NCI-H1048 (cell line): ENCODE data around the gene HCN3.

ENCODE experiments used
- DNase-seq: peaks from one replicate; lab custom pipeline; 2025; lab: John Stamatoyannopoulos, UW

Gene HCN3

GRCh38 chr1:155254228-155254713, 23.0 kb upstream of the HCN3 start:
- DNase-seq = no peak

GRCh38 chr1:155254714-155255242, 22.5 kb upstream of the HCN3 start:
- no peak for DNase-seq

- peak; percentile 81 for DNase-seq
Observed at GRCh38 chr1:155255243-155256007, 21.8 kb upstream of the HCN3 start, which contains the start of gene ENTREP3. Gene ENTREP3, minus strand, starts transcription at chr1:155255483. Its CDS starts 606 bp downstream, at chr1:155254877.

- no peak for DNase-seq
Observed at GRCh38 chr1:155256058-155256852, 21.0 kb upstream of the HCN3 start.

- DNase-seq = no peak
Observed at GRCh38 chr1:155260276-155260675, 17.0 kb upstream of the HCN3 start.

GRCh38 chr1:155261493-155261851, 15.8 kb upstream of the HCN3 start:
- DNase-seq = no peak

- peak; percentile 99 for DNase-seq
Observed at GRCh38 chr1:155261852-155262673, 15.2 kb upstream of the HCN3 start, which contains the start of gene SCAMP3. Gene SCAMP3, minus strand, starts transcription at chr1:155262360. Its CDS starts 209 bp downstream, at chr1:155262151.

- DNase-seq = no peak
Observed at GRCh38 chr1:155263067-155263466, 14.2 kb upstream of the HCN3 start.

GRCh38 chr1:155266553-155266952, 10.7 kb upstream of the HCN3 start:
- DNase-seq = no peak

- no peak for DNase-seq
Observed at GRCh38 chr1:155267373-155267772, 9.9 kb upstream of the HCN3 start.

- no peak for DNase-seq
Observed at GRCh38 chr1:155268630-155269029, 8.6 kb upstream of the HCN3 start.

- DNase-seq = no peak
Observed at GRCh38 chr1:155269381-155269780, 7.9 kb upstream of the HCN3 start.

- peak; percentile 56 for DNase-seq
Observed at GRCh38 chr1:155272466-155273342, 4.6 kb upstream of the HCN3 start.

GRCh38 chr1:155273343-155274245, 3.7 kb upstream of the HCN3 start, which contains the start of gene CLK2:
Gene CLK2, minus strand, starts transcription at chr1:155273504. Its CDS starts 2,527 bp downstream, at chr1:155270977.
- DNase-seq = peak; percentile 99

GRCh38 chr1:155277902-155278688, 832 bp downstream of the HCN3 start:
- DNase-seq = peak; percentile 55

- DNase-seq = no peak
Observed at GRCh38 chr1:155278689-155279160, 1.5 kb downstream of the HCN3 start.

GRCh38 chr1:155279268-155279667, 2.0 kb downstream of the HCN3 start:
- no peak for DNase-seq

- no peak for DNase-seq
Observed at GRCh38 chr1:155282488-155283091, 5.3 kb downstream of the HCN3 start.
